ENCODE data around the gene TGFBR2. TPM values are rescaled to one million over a fixed set of nuclear protein-coding genes. Genes with fewer than 3 reads are reported as not detected.
"Not testable (repeated sequence)": the region's sequence is repeated elsewhere in the genome, so short reads cannot be mapped to it uniquely, and the experiment has no call there.

The TGFBR2 gene
- total and polyA plus RNA-seq, 10 donors: 18.2 to 322 (median 239) TPM

DNA sequence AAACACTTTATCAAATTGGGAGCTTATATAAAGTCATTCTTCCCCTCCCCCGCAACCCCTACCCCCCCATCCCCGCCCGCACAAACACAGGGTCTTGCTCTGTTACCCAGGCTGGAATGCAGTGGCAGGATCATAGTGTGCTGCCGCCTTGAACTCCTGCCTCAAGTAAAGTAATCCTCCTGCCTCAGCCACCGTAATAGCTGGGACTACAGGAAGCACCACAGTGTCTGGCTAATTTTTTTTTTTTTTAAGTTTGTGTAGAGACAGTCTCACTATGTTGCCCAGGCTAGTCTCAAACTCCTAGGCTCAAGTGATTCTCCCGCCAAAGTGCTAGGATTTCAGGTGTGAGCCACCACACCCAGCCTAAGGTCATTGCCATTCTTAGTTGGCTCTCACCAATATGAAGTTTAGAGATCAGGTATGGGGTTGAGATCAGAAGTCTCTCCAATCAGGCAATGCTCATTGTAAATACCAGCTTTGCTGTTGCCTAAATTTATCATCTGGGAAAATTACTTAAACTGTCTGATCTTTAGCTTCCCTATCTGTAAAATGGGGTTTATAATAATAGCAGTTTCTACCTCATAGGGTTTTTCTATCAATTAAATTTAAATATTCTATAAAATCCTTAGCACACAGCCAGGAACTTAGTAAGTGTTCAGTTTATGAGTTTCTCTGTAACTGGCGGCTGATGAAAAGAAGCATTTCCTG is 60.3 kb downstream of the TGFBR2 start:
- TF ChIP-seq POLR2AphosphoS5 (IDR thresholded peaks at IDR 0.05) (peak in 1 of 3 donors; percentile 20), POLR2A (IDR thresholded peaks at IDR 0.05) (no peak)
- peaks cover 47 to 100% (median 73%) of the 10 kb centered on the region in 6 donors for H3K4me1 ChIP-seq
- 59 to 67% (median 64%) methylated on average over 6 to 7 of the region's 7 CpGs for WGBS, 5 donors

DNA sequence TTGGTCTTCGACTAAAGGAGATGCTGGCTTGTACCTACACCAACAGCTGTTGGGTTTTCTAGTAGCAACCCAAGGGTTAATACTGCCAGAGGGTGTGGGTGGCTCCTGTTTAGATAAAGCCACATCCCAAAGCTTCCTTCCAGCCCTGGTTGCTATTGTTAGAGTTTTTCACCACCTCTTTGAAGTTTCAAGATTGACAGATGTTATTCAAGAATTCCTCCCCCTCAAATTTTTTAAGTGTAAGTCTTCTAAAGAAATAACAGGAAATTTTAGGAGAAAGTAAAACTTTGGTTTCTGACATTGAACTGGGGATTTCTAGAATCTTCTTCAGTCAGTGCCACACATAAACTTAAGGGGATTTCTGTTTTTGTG is 60.9 kb downstream of the TGFBR2 start:
- intact Hi-C loops (cut with DNase I; ENCODE audit: low total_unique reads): loop anchor here (10.0 kb wide), 1 partner anchor 52 kb away; no protein-coding TSS in a partner anchor
- Histone ChIP-seq H3K9me3 (no peaks in the 10 kb centered on the region), H3K27me3 (replicated peaks in 1 of 7) (no peaks in the 10 kb centered on the region), H3K27ac (peak overlapping the region; percentile 49 to 100 (median 78)), H3K4me1 (peaks cover 47 to 100% (median 68%) of the 10 kb centered on the region in 6 donors), H3K36me3 (peaks cover 0 to 66% (median 36%) of the 10 kb centered on the region in 6 donors), H3K4me3 (no peak overlapping the region)
- TF ChIP-seq, protein P1, sequence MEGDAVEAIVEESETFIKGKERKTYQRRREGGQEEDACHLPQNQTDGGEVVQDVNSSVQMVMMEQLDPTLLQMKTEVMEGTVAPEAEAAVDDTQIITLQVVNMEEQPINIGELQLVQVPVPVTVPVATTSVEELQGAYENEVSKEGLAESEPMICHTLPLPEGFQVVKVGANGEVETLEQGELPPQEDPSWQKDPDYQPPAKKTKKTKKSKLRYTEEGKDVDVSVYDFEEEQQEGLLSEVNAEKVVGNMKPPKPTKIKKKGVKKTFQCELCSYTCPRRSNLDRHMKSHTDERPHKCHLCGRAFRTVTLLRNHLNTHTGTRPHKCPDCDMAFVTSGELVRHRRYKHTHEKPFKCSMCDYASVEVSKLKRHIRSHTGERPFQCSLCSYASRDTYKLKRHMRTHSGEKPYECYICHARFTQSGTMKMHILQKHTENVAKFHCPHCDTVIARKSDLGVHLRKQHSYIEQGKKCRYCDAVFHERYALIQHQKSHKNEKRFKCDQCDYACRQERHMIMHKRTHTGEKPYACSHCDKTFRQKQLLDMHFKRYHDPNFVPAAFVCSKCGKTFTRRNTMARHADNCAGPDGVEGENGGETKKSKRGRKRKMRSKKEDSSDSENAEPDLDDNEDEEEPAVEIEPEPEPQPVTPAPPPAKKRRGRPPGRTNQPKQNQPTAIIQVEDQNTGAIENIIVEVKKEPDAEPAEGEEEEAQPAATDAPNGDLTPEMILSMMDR (IDR thresholded peaks at IDR 0.05 in 8 of 11, conservative IDR thresholded peaks at IDR 0.05 in 3 of 11): no peak
- peak in 1 of 3 donors; percentile 14 for TF ChIP-seq POLR2AphosphoS5 (IDR thresholded peaks at IDR 0.05)
- DNase-seq: no peak
- WGBS, 5 donors: 0 to 13% (median 8%) methylated on average over 1 of the region's 1 CpG

More for the DNA sequence above, 60.3 kb downstream of the TGFBR2 start:
- intact Hi-C loops (cut with DNase I; ENCODE audit: low total_unique reads): loop anchor here (10.0 kb wide), 1 partner anchor 52 kb away; no protein-coding TSS in a partner anchor
- H3K36me3 ChIP-seq: peaks cover 0 to 66% (median 33%) of the 10 kb centered on the region in 6 donors
- H3K4me3 ChIP-seq: no peak overlapping the region
- H3K9me3 ChIP-seq: no peaks in the 10 kb centered on the region
- H3K27me3 ChIP-seq (replicated peaks in 1 of 7): no peaks in the 10 kb centered on the region
- DNase-seq: no peak
- peak overlapping the region; percentile 49 to 100 (median 78) for H3K27ac ChIP-seq

DNA sequence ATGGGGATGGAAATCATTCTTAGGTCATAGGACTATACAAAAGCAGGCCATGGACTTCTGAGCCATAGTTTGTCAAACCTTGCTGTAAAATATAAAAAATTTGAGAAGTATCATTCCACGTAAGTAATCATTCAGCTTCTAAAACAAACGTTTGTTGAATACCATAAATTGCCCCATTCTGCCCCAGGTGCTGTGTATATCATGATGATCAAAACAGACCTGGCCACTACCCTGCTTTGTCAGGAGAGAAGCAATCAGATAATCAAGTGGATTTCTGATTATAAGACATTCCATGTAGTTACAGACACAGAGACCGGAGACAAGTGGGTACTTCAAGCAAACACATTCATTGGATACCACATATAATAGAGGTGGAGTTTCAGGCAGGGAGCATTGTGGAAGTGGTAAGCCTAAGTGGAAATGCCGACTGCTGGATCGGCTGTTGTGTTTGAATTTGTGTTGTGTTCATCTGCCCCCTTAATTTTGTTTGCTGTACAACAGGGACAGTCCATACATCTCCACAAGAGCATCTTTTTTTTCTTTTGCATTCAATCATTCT is 61.7 kb downstream of the TGFBR2 start:
- peak in 1 of 3 donors; percentile 27 for TF ChIP-seq POLR2AphosphoS5 (IDR thresholded peaks at IDR 0.05)
- TF ChIP-seq, protein P1 (IDR thresholded peaks at IDR 0.05 in 8 of 11, conservative IDR thresholded peaks at IDR 0.05 in 3 of 11): no peak
- H3K4me3 ChIP-seq: no peak overlapping the region
- intact Hi-C loops (cut with DNase I; ENCODE audit: low total_unique reads): loop anchor here (10.0 kb wide), 1 partner anchor 53 kb away; no protein-coding TSS in a partner anchor
- H3K9me3 ChIP-seq: no peaks in the 10 kb centered on the region
- 66 to 78% (median 75%) methylated on average over 5 of the region's 5 CpGs for WGBS, 5 donors
- peak overlapping the region; percentile 49 to 100 (median 78) for H3K27ac ChIP-seq
- no peak for DNase-seq
- H3K4me1 ChIP-seq: peaks cover 47 to 100% (median 68%) of the 10 kb centered on the region in 6 donors
- H3K27me3 ChIP-seq (replicated peaks in 1 of 7): no peaks in the 10 kb centered on the region
- peaks cover 0 to 66% (median 39%) of the 10 kb centered on the region in 6 donors for H3K36me3 ChIP-seq

DNA sequence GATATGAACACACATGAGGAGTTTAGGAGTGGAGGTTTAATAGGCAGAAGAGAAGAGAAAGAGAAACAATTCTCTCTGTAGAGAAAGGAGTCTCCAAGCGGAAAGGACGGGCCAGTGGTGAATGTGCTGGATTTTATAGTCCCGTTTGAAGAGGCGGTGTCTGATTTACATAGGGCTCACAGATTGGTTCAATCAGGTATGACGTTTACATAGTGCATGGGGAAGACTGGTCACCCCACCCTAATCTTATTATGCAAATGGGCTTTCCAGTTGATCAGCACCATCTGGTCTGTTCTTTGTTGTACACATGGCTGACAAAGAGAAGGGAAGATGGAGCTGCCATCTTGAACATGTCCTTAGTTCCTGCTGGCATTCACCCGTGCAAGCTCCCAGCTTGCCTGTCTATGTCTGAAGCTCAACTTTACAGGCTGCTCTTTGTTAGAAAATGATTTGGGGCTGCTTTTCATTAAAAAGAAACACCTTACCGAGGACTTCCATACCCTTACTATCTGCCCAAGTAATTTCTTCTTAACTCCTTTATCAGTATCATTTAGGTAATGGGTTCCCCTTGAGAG is 63.0 kb downstream of the TGFBR2 start:
- WGBS, 5 donors: 87 to 94% (median 90%) methylated on average over 7 of the region's 7 CpGs
- peak overlapping the region in 4 of 8 donors; percentile 2 to 100 (median 95) for H3K27ac ChIP-seq
- intact Hi-C loops (cut with DNase I; ENCODE audit: low total_unique reads): loop anchor here (10.0 kb wide), 1 partner anchor 55 kb away; no protein-coding TSS in a partner anchor
- not testable (repeated sequence) for H3K4me3 ChIP-seq; H3K27me3 ChIP-seq (replicated peaks in 1 of 7); H3K9me3 ChIP-seq; DNase-seq
- H3K36me3 ChIP-seq: peaks cover 0 to 76% (median 48%) of the 10 kb centered on the region in 6 donors
- peaks cover 47 to 100% (median 68%) of the 10 kb centered on the region in 6 donors for H3K4me1 ChIP-seq

DNA sequence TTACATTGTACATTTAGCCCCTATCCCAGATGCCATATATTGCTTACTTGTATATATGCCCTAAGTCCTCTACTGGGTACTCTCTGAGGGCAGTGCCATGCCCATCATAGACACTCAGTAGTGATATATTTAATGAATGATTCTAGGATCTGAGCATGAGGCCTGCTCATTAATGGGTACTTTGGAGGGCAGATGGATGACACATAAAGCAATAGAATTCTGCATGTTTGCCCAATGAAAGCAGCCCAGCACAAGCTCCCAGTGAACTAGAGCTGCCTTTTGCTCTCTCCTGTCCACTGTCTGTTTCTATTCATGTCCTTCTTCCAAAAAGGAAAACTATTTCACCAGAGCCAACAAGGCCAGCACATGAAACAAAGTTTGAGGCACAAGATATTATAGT is 63.9 kb downstream of the TGFBR2 start:
- Histone ChIP-seq H3K27ac (peak overlapping the region in 4 of 8 donors; percentile 4 to 100 (median 56)), H3K27me3 (replicated peaks in 1 of 7) (no peaks in the 10 kb centered on the region), H3K36me3 (peaks cover 0 to 84% (median 56%) of the 10 kb centered on the region in 6 donors), H3K9me3 (no peaks in the 10 kb centered on the region), H3K4me1 (peaks cover 39 to 100% (median 68%) of the 10 kb centered on the region in 6 donors), H3K4me3 (no peak overlapping the region)
- DNase-seq: no peak
- intact Hi-C loops (cut with DNase I; ENCODE audit: low total_unique reads): no loop called here
- TF ChIP-seq POLR2A (IDR thresholded peaks at IDR 0.05) (no peak), POLR2AphosphoS5 (IDR thresholded peaks at IDR 0.05) (no peak)
- TF ChIP-seq, protein P1 (IDR thresholded peaks at IDR 0.05 in 8 of 11, conservative IDR thresholded peaks at IDR 0.05 in 3 of 11): no peak
